Measurements from ENCODE around the gene TDRD6.
A peak's percentile ranks its signal among the peaks of the same experiment; 100 is the strongest.
"Not testable (repeated sequence)": the region's sequence is repeated elsewhere in the genome, so short reads cannot be mapped to it uniquely, and the experiment has no call there.

The TDRD6 gene

DNA sequence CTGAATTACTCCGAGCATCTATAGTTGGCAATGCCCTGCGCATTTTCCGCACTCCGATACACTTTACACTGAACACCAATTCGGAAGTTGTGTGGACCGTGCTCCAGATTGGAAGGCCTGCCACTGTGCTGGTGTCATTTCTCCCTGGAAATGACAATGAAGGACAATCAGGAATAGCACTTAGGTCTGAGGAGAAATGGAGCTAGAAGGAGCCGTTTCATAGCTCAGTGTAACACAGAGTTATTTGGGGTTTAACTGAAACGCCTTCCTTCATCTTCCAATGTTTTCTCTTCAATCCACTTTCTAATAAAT is 48.0 kb downstream of the TDRD6 start:
- no peak for TF ChIP-seq CTCF (conservative IDR thresholded peaks at IDR 0.05)
- H3K27ac ChIP-seq = peak overlapping the region; percentile 50

GRCh38 chr6:46736906-46737305 is 49.2 kb downstream of the TDRD6 start:
- TF ChIP-seq ZFX (IDR thresholded peaks at IDR 0.05) = no peak
- TF ChIP-seq CTCF (conservative IDR thresholded peaks at IDR 0.05) = no peak
- H3K27ac ChIP-seq = no peak overlapping the region

- TF ChIP-seq ZFX (IDR thresholded peaks at IDR 0.05) (no peak), CTCF (conservative IDR thresholded peaks at IDR 0.05) (no peak)
These were observed 53.8 kb downstream of the TDRD6 start for GRCh38 chr6:46741482-46741881.

DNA sequence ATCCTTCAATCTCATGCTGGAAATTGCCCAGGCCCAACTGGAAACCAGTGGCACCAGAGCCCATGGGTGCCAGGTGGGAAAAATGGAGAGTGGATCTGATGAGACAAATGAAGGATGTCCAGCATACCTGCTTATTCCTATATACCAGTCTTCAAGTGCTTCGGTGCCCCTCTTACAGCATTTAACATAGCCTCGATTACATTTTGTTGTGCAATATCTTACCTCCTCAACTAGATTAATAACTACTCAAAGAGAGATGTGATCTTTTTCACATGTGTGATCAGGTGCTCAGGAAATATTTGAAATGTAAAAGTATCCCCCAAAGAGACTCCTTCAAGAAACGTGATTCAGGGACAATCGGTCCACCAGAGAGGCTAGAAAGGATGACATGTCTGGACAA is 54.2 kb downstream of the TDRD6 start:
- H3K27ac ChIP-seq = no peak overlapping the region
- no peak for TF ChIP-seq CTCF (conservative IDR thresholded peaks at IDR 0.05)
- TF ChIP-seq ZFX (IDR thresholded peaks at IDR 0.05) = no peak

More at GRCh38 chr6:46741482-46741881, 53.8 kb downstream of the TDRD6 start:
- H3K27ac ChIP-seq = no peak overlapping the region

DNA sequence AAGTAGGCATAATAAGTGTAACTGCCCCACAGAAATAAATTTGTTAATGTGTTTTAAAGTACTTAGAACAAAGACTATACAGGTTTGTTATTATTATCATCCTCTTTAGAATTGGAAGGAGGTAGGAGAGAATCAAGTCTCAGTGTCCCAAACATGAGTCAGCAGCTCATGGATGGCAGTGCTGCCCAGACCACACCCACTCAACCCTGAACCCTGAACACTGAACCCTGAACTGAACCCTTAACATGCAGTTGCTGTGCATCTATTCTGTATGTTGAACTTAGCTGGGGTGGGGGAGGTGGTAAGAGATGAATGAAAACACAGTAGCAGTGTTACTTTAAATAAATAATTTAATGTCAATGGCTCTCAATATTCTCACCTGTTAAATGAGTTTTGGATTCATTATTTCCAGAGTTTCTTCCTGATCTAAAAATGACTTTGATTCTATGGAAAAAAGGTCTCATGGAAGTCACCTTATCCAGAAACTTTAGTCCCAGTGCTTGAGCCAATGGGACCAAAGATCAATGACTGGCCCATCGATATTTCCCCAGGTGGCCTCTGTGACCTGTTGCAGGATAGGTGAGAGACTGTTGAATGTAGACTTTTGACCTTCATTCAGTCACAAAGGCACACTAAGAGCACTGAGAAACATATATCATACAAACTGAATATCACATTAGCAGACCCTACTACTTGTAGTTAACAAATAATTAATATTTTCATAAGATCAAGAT is 55.9 kb downstream of the TDRD6 start:
- no peak overlapping the region for H3K27ac ChIP-seq
- TF ChIP-seq CTCF (conservative IDR thresholded peaks at IDR 0.05) (no peak), ZFX (IDR thresholded peaks at IDR 0.05) (no peak)

- not testable (repeated sequence) for H3K27ac ChIP-seq
These were observed 56.6 kb downstream of the TDRD6 start for GRCh38 chr6:46744159-46744725.

DNA sequence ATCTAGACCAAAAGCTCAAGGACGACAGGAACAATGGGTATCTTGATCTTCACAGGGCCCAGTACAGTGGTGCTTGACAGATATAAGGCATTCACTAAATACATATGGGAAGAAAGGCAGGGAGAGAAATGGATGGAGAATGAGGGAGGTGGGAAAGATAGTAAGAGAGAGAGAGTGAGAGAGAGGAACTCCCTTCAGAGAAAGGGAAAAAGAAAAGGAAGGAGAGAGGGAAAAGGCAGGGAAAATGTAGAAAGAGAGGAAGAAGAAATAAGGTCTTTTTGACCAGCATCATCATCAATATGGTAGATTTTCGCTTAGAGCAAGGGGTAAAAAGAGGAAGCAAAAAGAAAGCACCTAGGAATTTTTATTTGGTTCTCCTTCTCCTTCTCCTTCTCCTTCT is 58.3 kb downstream of the TDRD6 start:
- no peak for TF ChIP-seq CTCF (conservative IDR thresholded peaks at IDR 0.05)
- no peak for TF ChIP-seq ZFX (IDR thresholded peaks at IDR 0.05)
- no peak overlapping the region for H3K27ac ChIP-seq

- H3K27ac ChIP-seq = no peak within 1 kb of the TSS
- no peak for TF ChIP-seq ZFX (IDR thresholded peaks at IDR 0.05)
- TF ChIP-seq CTCF (conservative IDR thresholded peaks at IDR 0.05) = no peak
These were observed 59.0 kb downstream of the TDRD6 start, which contains the start of gene ANKRD66 for GRCh38 chr6:46746696-46747095. Gene ANKRD66 (plus strand): TSS chr6:46746933. CDS start chr6:46751949, 5,016 bp downstream.
